Endometrial microvascular endothelial cells (primary cell): ENCODE results near the gene PRTG. TPM values are rescaled to one million over a fixed set of nuclear protein-coding genes. Genes with fewer than 3 reads are reported as not detected.
"Not testable (repeated sequence)": the region's sequence is repeated elsewhere in the genome, so short reads cannot be mapped to it uniquely, and the experiment has no call there.

Experiments
- in situ Hi-C: cut with HindIII; loops from 2 replicates; pipeline ENCODE4 v1.10.0; 2017; ENCODE audit warnings: low sequenced_read_pairs, low pct_unique_long_range_greater_than_20kb; ENCODE audit errors: inconsistent ontology term
- total RNA-seq: library from RNA; depleted of rRNA; stranded (reverse); fragments of >200 nt; gene quantifications from one replicate; pipeline ENCODE4 v1.2.3, GENCODE V29; 2015; ENCODE audit errors: inconsistent ontology term

PRTG gene
- total RNA-seq, 1 donor from 2014 or later = 4.4 TPM

DNA sequence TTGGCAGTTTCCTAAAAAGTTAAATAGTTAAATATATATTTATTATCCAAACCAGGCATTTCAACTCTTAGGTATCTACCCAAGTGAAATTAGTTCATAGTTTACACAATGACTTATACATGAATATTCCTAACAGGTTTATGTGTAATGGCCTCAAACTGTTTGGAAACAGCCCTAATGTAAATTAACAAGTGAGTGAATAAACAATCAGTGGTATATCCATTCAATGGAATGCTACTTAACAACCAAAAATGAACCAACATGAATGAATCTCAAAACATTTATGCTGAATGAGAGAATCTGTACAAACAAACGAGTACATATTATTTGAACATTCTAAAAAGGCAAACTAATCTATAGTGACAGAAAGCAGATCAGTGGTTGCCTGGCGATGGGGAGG, 33.5 kb downstream of the PRTG start:
- in situ Hi-C loops = no loop called here

DNA sequence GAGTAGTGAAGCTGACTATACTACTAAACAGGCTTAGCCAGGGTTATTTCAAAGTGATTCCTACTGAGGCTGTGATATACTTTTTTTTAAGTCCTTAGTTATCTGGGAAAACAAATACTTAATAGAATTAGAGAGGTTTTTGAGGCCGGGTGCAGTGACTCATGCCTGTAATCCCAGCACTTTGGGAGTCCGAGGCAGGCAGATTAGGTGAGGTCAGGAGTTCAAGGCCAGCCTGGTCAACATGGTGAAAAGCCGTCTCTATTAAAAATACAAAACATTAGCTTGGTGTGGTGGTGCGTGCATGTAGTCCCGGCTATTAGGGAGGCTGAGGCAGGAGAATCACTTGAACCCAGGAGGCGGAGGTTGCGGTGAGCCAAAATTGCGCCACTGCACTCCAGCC, 34.2 kb downstream of the PRTG start:
- in situ Hi-C loops = no loop called here

DNA sequence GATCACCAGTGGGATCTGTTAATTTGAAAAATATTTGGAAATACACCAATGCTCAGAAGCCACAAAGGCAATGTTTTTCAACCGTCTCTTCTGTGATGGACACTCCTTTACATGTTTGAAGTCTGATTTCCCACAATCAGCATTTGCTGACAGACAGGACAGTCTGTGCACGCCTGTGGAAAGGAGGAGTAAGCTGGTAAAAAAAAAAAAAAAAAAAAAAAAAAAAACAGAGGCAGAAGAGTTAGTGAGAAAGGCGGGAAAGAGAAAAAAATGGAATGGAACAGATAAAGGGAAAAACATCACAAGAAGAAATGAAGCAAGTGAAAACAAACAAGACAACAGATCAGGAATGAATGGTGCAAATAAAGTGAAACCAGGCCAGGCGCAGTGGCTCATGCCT, 35.0 kb downstream of the PRTG start:
- in situ Hi-C loops = no loop called here

DNA sequence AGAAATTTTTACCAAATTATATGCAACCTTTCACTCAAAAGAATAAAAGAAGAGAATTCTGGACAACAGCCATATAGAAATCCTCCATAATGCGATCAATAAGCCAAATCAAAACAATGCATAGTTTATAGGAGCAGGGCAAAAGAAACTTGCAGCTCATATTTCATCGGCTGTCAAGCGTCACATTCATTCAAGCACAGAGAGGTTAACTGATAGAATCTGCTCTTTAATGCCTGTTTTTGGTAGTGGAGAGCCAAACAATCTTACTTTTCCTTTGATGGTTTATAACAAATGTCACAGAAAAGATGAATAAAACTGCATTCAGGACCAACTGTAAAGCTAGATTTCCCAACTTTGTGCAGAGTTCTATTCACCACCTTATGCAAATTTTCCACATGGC, 35.4 kb downstream of the PRTG start:
- in situ Hi-C loops = no loop called here

DNA sequence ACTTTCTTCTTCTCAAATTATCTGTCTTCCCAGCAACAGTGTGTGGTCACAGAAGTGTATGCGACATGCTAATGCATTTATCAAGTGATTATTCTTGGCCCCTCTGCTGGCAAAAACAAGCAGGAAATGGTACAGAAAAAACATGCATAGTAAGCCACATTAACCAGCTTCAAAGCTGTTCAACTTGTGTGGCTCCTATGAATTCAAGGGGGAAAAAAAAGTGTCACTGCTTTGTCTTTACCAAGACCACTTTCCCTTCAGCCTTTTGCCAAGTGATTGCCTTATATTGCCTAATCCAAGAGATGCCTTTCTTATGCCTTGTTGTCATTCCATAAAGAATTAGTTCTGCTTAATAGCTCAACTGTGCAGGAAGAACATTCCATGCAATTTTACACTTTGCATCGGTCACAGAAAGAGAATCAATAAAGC, 39.1 kb downstream of the PRTG start:
- in situ Hi-C loops = no loop called here

DNA sequence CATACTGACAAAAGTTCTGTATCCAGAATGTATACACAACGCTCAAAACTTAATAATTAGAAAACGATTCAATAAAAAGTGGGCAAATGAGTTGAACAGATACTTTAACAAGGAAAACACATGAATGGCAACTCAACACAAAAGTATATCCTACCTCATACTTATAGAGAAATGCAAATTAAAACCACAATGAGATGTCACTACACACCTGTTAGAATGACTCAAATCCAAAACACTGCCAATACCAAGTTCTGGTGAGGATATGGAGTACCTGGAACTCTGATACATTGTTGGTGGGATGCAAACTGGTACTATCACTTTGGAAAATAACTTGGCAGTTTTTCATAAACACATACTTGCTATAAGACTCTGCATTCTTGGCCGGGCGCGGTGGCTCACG, 42.1 kb downstream of the PRTG start:
- in situ Hi-C loops = no loop called here

DNA sequence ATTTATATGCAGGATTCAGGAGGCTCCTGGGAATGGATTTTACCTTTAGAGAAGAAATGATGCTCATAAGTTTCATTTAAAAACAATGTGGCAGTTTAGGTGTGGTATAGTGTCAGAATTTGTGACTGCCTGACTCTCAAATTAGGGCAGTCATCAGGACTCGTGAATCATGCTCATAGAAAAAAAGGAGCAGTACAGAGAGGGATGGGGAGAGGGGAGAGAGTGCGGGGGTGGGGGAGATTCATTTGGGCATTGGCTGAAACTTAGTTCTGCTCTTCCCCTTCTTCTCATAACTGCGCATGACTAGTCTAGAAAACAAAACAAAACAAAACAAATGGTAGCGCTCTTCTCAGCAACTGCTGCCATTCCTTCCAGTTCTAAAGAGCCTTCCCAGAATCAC, 44.3 kb downstream of the PRTG start:
- in situ Hi-C loops = no loop called here

DNA sequence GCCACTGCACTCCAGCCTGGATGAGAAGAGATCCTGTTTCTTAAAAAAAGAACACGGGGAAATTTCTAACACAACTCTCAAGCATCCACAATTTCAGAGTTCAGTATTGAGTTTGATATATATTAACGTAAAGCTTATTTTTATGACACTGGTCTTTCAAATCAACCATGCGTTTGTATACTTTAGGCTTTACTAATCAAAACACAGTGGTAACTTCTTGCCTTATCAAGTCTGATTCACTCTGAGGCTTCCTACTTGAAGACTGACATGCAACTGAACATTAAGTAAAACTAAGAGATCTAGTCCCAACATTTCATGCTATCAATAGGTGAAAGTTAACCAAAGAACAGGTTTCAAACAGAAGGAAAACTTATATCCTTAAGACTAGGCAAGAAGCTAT, 46.7 kb downstream of the PRTG start:
- in situ Hi-C loops = no loop called here

DNA sequence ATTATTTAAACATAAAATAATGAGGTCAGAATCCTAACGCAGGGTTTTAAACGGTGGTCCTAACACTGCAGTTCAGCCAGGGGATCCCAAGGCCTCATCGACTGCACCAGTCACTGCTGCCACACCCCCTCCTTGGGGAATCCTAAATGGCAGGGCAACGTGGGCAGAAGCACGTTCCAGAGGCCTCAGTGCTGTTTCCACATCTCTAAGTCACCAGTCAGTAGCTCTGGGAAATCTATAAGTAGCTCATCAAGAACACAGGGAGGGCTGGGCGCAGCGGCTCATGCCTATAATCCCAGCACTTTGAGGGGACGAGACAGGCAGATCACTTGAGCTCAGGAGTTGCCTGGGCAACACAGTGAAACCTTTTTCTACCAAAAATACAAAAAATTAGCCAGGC, 47.5 kb downstream of the PRTG start:
- in situ Hi-C loops = no loop called here

DNA sequence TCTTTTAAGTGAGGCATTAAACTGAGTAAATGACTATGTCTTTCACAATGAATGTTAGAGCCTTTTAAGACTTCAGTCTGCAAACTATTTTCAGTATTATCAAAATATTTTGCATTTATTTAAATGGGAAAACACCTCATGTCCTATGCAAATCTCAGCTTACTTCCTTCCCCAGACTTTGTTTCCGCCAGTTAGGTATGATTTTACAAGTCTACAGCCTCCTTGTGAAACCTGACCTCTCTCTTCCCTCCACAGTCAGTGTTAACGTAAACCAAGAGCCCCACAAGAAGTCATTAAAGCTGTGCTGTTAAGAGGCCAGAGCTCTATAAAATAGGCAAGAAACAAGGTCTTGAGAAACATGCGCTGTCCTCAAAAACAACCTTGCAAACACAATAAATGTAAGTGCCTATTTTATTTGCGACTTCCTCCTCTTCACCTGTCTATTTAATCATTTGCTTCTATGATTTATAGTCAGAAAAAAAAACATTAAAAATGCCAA, 48.3 kb downstream of the PRTG start:
- in situ Hi-C loops = no loop called here

DNA sequence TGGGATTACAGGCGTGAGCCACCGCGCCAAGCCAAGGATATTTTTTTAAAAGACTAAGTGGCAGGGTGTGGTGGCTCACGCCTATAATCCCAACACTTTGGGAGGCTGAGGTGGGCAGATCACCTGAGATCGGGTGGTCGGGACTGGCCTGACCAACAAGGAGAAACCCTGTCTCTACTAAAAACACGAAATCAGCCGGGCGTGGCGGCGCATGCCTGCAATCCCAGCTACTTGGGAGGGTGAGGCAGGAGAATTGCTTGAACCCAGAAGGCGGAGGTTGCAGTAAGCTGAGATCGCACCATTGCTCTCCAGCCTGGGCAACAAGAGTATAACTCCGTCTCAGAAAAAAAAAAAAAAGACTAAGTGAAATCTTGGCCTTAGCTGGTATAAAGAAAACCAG, 49.8 kb downstream of the PRTG start:
- in situ Hi-C loops = not testable (repeated sequence)

DNA sequence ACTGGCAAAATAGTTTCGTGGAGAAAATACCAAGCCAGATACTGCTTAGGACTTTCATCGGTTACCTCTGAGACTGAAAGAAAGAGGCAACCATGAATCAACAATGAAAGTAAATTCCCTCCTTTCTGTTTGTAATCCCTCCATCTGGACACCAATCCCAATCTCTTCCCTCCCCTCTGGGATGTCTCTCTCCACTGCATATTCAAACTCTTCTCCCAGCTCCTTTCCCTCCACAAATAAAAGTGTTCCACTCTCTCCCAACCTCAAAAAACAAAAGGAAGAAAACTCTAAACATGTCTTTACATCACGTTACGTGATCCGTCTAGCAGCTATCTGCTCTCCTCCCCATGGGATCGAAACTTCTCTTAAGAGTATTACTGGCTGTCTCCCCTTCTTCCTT, 55.2 kb downstream of the PRTG start:
- in situ Hi-C loops = no loop called here

DNA sequence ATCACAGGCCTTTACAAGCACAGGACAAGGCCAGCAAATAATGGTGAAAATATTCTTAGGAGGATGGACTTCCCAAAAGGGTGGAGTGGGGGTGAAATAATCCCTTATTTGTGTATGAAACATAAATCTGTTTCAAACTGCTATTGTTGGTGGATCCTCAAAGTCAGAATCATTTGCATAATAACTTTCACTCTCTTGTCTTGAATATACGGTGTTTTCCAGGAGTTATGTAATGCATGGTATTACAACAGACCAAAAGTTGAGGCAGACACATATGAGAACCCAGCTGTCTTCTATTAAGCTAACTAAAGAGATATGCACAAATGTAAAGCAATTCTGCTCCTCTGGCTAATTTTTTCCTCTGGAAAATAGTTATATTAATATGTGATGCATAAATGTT, 57.7 kb downstream of the PRTG start:
- in situ Hi-C loops = no loop called here

DNA sequence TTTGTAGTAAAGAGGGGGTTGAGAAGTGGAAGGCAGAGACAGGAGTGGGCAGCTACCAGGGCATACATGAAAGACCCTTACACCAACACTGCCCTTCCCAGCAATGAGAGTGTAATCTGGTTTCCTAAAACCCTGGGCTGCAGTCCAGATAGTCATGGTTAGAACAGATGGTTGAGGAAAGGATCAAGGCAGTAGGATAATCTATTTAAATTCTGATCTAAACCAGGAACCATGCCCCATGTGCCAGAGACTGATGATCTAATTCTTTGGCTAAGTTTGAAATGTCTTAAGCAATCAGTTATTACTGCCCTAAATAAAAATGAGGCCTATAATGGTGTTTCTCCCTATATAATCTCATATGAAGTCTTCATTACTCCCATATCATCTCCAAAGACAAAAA, 59.6 kb downstream of the PRTG start:
- in situ Hi-C loops = no loop called here

DNA sequence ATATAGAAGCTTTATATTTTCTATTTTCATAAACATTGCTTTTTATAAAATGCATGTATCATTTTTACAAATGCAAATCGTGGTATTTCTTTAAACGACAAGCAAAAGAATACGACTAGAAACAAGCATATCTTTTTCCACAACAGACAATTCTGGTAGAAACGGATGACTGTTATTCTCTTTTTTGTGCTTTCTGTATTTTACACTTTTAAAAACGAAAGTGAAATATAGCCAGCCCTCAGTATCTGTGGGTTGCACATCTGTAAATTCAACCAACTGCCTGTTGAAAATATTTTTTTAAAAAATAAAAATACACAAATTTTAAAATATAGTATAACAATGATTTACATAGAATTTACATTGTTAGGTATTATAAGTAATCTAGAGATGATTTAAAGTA, 61.3 kb downstream of the PRTG start:
- in situ Hi-C loops = no loop called here

DNA sequence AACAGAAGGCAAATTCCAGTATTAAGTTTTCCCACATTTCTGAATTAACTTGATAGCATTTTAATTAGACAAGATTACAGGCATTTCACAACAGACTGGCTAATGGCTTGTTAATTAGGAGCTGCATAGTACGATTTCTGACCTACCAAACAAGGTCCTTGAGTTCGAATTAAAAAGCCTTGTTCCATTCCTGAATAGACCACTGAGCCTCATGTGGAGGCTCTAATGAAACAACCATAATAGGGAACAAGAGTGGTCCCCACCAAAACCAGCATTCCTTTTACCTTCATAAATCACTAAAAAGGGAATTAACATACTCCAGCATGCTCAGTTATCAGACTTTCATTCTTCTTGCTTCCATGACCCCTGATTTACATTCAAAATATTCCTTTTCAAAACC, 66.4 kb downstream of the PRTG start:
- in situ Hi-C loops = no loop called here

DNA sequence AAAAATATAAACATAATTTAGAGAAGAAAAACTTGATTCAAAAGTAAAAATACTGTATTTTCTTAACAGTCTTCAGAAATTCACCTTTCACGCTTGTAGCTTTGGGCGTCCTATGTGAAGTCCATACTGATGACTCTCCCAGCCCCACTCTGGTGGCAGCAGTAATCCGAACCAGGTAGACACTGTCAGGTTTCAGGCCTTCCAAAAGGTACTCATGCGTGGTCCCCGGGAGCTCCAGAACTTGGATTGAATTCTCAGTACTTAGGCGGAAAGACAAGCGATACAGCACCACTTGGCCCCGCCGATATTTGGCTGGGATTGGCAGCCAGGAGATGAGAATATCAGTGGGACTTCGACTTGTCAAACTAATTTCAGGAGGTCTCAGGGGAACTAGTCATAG, 69.7 kb downstream of the PRTG start:
- in situ Hi-C loops = no loop called here

DNA sequence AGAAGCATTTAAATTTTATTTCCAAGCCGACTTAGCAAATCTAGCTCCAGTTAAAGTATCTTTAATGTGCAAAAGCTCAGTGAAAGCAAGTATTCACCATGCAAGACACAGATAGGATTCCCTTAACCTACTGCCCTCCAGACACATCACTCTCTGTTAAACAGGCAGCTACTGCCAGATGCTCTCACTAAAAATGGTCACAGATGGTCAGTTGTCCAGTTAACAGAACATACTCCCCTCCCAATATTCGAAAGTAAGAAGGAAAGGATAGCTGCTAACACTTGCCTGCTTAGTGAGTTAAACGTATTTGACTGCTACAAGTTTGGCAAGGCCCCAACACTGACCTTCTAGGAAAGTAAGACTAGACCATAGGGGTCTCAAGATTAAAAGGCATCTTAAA, 73.7 kb downstream of the PRTG start:
- in situ Hi-C loops = no loop called here

DNA sequence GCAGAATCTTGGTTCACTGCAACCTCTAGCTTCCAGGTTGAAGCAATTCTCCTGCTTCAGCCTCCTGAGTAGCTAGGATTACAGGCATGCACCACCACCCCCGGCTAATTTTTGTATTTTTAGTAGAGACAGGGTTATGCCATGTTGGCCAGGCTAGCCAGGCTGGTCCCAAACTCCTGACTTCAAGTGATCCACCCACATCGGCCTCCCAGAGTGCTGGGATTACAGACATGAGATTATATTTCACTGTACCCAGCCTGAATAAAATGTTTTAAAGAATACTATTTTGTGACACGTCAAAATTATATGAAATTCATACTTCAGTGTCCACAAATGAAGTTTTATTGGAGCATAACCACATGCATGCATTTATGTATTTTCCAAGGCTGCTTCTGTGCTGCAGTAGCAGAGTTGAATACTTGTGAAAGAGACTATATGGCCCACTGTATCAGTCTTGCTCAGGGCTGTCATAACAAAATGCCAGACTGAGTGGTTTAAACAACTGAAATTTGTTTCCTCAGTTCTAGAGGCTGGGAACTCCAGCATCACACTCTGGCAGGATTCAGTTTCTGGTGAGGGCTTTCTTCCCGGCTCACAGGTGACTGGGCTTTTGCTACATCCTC, 77.2 kb downstream of the PRTG start:
- in situ Hi-C loops = no loop called here

DNA sequence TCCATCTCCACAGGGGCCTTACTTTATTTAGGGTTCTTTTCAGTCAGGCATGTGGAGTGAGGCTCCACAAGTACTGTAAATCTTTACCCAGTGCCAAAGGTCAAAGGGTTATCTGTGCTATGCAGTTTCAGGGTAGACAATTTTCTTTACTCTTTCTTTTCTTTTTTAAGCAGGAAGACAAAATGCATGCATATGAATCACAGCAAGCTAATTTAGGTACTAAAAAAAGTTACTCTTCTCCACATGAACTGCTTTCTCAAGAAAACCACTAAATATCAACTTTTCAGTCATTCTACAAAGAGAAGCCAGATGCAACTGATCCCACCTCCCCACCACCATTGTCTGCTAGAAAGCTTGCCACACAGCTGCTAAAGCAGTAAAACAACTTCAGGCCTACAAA, 81.5 kb downstream of the PRTG start:
- in situ Hi-C loops = no loop called here

DNA sequence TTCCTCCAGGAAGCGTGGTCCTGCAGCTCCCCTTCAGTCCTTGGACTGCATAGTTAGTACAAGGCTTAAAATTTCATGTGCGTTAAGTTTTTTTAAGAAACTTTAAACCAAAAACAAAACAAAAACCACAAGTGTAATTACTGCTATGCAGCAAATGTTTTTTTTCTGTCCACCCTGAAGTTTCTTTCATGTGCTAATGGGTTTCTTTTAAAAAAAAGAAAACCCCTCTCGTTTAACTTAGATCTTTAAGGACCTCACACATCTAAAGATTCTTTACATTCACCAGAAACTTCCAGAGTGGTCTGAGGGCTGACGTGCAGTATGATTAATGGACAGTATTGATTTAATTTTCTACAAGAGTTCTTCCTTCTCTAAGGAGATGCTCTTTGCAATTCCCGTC, 82.8 kb downstream of the PRTG start:
- in situ Hi-C loops = no loop called here
